MM.1S (cell line): ENCODE results near the gene LGR5.

Source experiments
- CTCF ChIP-seq: fragments of 300-600 bp; sonication (generic); IDR thresholded peaks from 2 replicates; pipeline ENCODE4 v1.5.1; 2016; ENCODE audit warnings: antibody characterized with exemption, low read length, mixed read lengths
- EZH2 ChIP-seq: fragments of 300-600 bp; sonication (generic); optimal IDR thresholded peaks from 2 replicates; pipeline ENCODE3; 2017; ENCODE audit warnings: low read depth, mild to moderate bottlenecking, antibody characterized with exemption, low read length, mixed read lengths
- EZH2phosphoT487 ChIP-seq: fragments of 300-600 bp; sonication (generic); IDR thresholded peaks from 2 replicates; pipeline ENCODE4 v1.6.1; 2018; ENCODE audit warnings: antibody characterized with exemption, low read length

- TF ChIP-seq CTCF (no peak), EZH2 (no peak), EZH2phosphoT487 (no peak)
Measured at GRCh38 chr12:71452006-71452405, 12.4 kb downstream of the LGR5 start.
